Smooth muscle cell of the umbilical artery (primary cell): ENCODE data around the gene TRIM73. TPM values are rescaled to one million over a fixed set of nuclear protein-coding genes. Genes with fewer than 3 reads are reported as not detected.

ENCODE experiments used
- total RNA-seq: library from RNA; depleted of rRNA; stranded (reverse); fragments of >200 nt; gene quantifications from 2 replicates; pipeline ENCODE4 v1.2.3, GENCODE V29; 2014

TRIM73 gene
- 0.59 and 0.74 TPM in 2 replicates for total RNA-seq

GRCh38 chr7:75395329-75395728, at the start of gene TRIM73:
TSS of gene TRIM73 (plus strand) at chr7:75395629. CDS start at chr7:75398934, 3,305 bp downstream.

Other genes with a start within 250 kb of the TRIM73 start
- 19.6 and 32.0 TPM in 2 replicates for gene POM121C, start 90.7 kb downstream of the TRIM73 start, total RNA-seq
- not detected in 2 replicates for gene SPDYE5, start 96.7 kb downstream of the TRIM73 start, total RNA-seq